Ovary (tissue), 3 donors: ENCODE results near the gene CCDC177.

Experiments used
- CTCF ChIP-seq, 3 donors: fragments of 450-650 bp in 2 of 3; fragments of 200-600 bp in 1 of 3; IDR thresholded peaks; one replicate each; pipeline versions ENCODE4 v1.5.1 to v1.8.0; 2016 to 2022; ENCODE audit warnings: antibody characterized with exemption in 3 of 3, mild to moderate bottlenecking in 1 of 3
- POLR2A ChIP-seq: fragments of 450-650 bp; IDR thresholded peaks from one replicate; pipeline ENCODE4 v1.6.1; 2017; ENCODE audit warnings: antibody characterized with exemption, mild to moderate bottlenecking, moderate library complexity
- donor health status: DM: no; HTN: no; CAD: no.

GRCh38 chr14:69569859-69570258, 4.8 kb downstream of the CCDC177 start:
- TF ChIP-seq CTCF (IDR thresholded peaks at IDR 0.05), result no peak
- no peak for TF ChIP-seq POLR2A
